NCI-H1417 (cell line): ENCODE measurements around the gene PLEKHA6.
A peak's percentile ranks its signal among the peaks of the same experiment; 100 is the strongest.

Experiments used
- DNase-seq, 3 experiments: peaks; one replicate each; lab custom pipeline; 2025; lab: John Stamatoyannopoulos, UW

PLEKHA6 gene

GRCh38 chr1:204216880-204217647 lies 142.7 kb downstream of the PLEKHA6 start:
- no peak for DNase-seq

GRCh38 chr1:204216236-204216635 lies 143.5 kb downstream of the PLEKHA6 start:
- no peak for DNase-seq

GRCh38 chr1:204213668-204214662 lies 145.8 kb downstream of the PLEKHA6 start, which contains the start of gene GOLT1A:
TSS of gene GOLT1A (minus strand) at chr1:204213988. CDS start at chr1:204213906, 82 bp downstream.
- DNase-seq = peak; percentile 63 to 98 (median 73)

GRCh38 chr1:204212715-204213114 lies 147.0 kb downstream of the PLEKHA6 start:
- DNase-seq = no peak

GRCh38 chr1:204211046-204211445 lies 148.7 kb downstream of the PLEKHA6 start:
- DNase-seq = no peak

- peak; percentile 29 to 75 (median 49) for DNase-seq
Measured at GRCh38 chr1:204207136-204207616, 152.6 kb downstream of the PLEKHA6 start.

- no peak for DNase-seq
Measured at GRCh38 chr1:204206121-204206520, 153.6 kb downstream of the PLEKHA6 start.

GRCh38 chr1:204205486-204205885 lies 154.2 kb downstream of the PLEKHA6 start:
- no peak for DNase-seq

- no peak for DNase-seq
Measured at GRCh38 chr1:204204944-204205343, 154.8 kb downstream of the PLEKHA6 start.

GRCh38 chr1:204203206-204203767 lies 156.4 kb downstream of the PLEKHA6 start:
- no peak for DNase-seq

- no peak for DNase-seq
Measured at GRCh38 chr1:204202481-204202880, 157.2 kb downstream of the PLEKHA6 start.

GRCh38 chr1:204201348-204202040 lies 158.2 kb downstream of the PLEKHA6 start:
- no peak for DNase-seq

- no peak for DNase-seq
Measured at GRCh38 chr1:204199579-204199978, 160.2 kb downstream of the PLEKHA6 start.

GRCh38 chr1:204198348-204199340 lies 161.1 kb downstream of the PLEKHA6 start:
- peak in 1 of 3 experiments; percentile 17 for DNase-seq

GRCh38 chr1:204197068-204197467 lies 162.7 kb downstream of the PLEKHA6 start:
- DNase-seq = no peak

GRCh38 chr1:204196068-204196795 lies 163.5 kb downstream of the PLEKHA6 start, which contains the start of gene KISS1:
TSS of gene KISS1 (minus strand) at chr1:204196491. CDS start at chr1:204192876, 3,615 bp downstream.
- DNase-seq = no peak

GRCh38 chr1:204194771-204195170 lies 165.0 kb downstream of the PLEKHA6 start:
- DNase-seq = no peak

GRCh38 chr1:204194080-204194479 lies 165.6 kb downstream of the PLEKHA6 start:
- no peak for DNase-seq

GRCh38 chr1:204192589-204193352 lies 167.0 kb downstream of the PLEKHA6 start:
- DNase-seq = no peak
